Suprapubic skin (tissue), 3 donors: ENCODE results near the gene EYA3.

Experiments
- POLR2AphosphoS5 ChIP-seq, 3 donors: sonication (generic); formaldehyde crosslinking; IDR thresholded peaks; one replicate each; pipeline ENCODE4 v1.6.1; 2017; ENCODE audit warnings: antibody characterized with exemption in 3 of 3
- TF ChIP-seq, protein P1 (sequence below), 2 donors: fragments of 200-600 bp in 1 of 2; fragments of 450-650 bp in 1 of 2; sonication (generic) in 1 of 2; IDR thresholded peaks; one replicate each; pipeline ENCODE4 v1.5.1; 2016 to 2019; ENCODE audit warnings: antibody characterized with exemption in 2 of 2, mild to moderate bottlenecking in 1 of 2, moderate library complexity in 1 of 2

- TF ChIP-seq, protein P1, sequence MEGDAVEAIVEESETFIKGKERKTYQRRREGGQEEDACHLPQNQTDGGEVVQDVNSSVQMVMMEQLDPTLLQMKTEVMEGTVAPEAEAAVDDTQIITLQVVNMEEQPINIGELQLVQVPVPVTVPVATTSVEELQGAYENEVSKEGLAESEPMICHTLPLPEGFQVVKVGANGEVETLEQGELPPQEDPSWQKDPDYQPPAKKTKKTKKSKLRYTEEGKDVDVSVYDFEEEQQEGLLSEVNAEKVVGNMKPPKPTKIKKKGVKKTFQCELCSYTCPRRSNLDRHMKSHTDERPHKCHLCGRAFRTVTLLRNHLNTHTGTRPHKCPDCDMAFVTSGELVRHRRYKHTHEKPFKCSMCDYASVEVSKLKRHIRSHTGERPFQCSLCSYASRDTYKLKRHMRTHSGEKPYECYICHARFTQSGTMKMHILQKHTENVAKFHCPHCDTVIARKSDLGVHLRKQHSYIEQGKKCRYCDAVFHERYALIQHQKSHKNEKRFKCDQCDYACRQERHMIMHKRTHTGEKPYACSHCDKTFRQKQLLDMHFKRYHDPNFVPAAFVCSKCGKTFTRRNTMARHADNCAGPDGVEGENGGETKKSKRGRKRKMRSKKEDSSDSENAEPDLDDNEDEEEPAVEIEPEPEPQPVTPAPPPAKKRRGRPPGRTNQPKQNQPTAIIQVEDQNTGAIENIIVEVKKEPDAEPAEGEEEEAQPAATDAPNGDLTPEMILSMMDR (IDR thresholded peaks at IDR 0.05), result peak in 1 of 2 donors; percentile 58
- peak in 1 of 3 donors; percentile 36 for TF ChIP-seq POLR2AphosphoS5 (IDR thresholded peaks at IDR 0.05)
Observed at GRCh38 chr1:27959792-27960603, 128.4 kb downstream of the EYA3 start, which contains the start of gene XKR8.
